PC-3 (cell line): Measurements from ENCODE around the gene BTBD2. TPM values are rescaled to one million over a fixed set of nuclear protein-coding genes. Genes with fewer than 3 reads are reported as not detected.

Experiments used
- ATAC-seq: fragments of 200-7000 bp; cut with Tn5 transposase; 2 replicates; pipeline ENCODE4 v1.9.1; 2020; ENCODE audit warnings: mild to moderate bottlenecking, moderate library complexity
- BruUV-seq: library from RNA; stranded (reverse); fragments of 400-500 nt; replicated peaks from 2 replicates; lab custom pipeline; 2021; lab: Mats Ljungman, UMichigan
- CTCF ChIA-PET: fragments of 300-600 bp; sonication (Branson Sonifier 250); formaldehyde crosslinking; loops from one replicate; lab custom pipeline; 2022; ENCODE audit warnings: antibody characterized with exemption; lab: Charles Lee
- POLR2A ChIA-PET: fragments of 300-600 bp; sonication (Branson Sonifier 250); formaldehyde crosslinking; loops from one replicate; lab custom pipeline; 2022; ENCODE audit warnings: antibody characterized with exemption; ENCODE audit not compliant: unreplicated experiment; lab: Charles Lee
- DNase-seq: peaks from one replicate; pipeline ENCODE4 v3.0.0-alpha.2; 2015
- H2AFZ ChIP-seq: fragments of 300-600 bp; sonication (generic); 2 replicates; pipeline ENCODE4 v1.6.0; 2016; ENCODE audit warnings: antibody characterized with exemption, low read length
- H3F3A ChIP-seq: fragments of 300-600 bp; sonication (generic); one replicate; pipeline ENCODE4 v1.6.0; 2017; ENCODE audit warnings: antibody characterized with exemption, low read length, control low read depth, mild to moderate bottlenecking; ENCODE audit not compliant: unreplicated experiment
- H3K27ac ChIP-seq: fragments of 300-600 bp; sonication (generic); 2 replicates; pipeline ENCODE4 v1.5.1; 2016; ENCODE audit warnings: mild to moderate bottlenecking, low read length
- H3K27me3 ChIP-seq: fragments of 300-600 bp; sonication (generic); 2 replicates; pipeline ENCODE4 v1.6.1; 2016; ENCODE audit warnings: low read length, mixed read lengths
- H3K36me3 ChIP-seq: fragments of 300-600 bp; sonication (generic); 2 replicates; pipeline ENCODE4 v1.6.1; 2016; ENCODE audit warnings: low read depth, mixed run types, low read length, mixed read lengths
- H3K4me1 ChIP-seq: fragments of 300-600 bp; sonication (generic); 2 replicates; pipeline ENCODE4 v1.5.1; 2016; ENCODE audit warnings: low read length; ENCODE audit not compliant: insufficient read depth
- H3K4me2 ChIP-seq: fragments of 300-600 bp; sonication (generic); 2 replicates; pipeline ENCODE4 v1.6.0; 2016; ENCODE audit warnings: low read length
- H3K4me3 ChIP-seq: fragments of 300-600 bp; sonication (generic); 2 replicates; pipeline ENCODE4 v1.5.1; 2016; ENCODE audit warnings: mild to moderate bottlenecking, low read length, mixed read lengths
- H3K79me2 ChIP-seq: fragments of 300-600 bp; sonication (generic); 2 replicates; pipeline ENCODE4 v1.6.1; 2017; ENCODE audit warnings: low read length, mixed read lengths
- H3K9ac ChIP-seq: fragments of 300-600 bp; sonication (generic); 2 replicates; pipeline ENCODE4 v1.6.0; 2016; ENCODE audit warnings: mild to moderate bottlenecking, low read length
- H3K9me2 ChIP-seq: fragments of 300-600 bp; sonication (generic); replicated peaks from 2 replicates; pipeline ENCODE4 v1.6.1; 2016; ENCODE audit warnings: mixed run types, low read length, mixed read lengths
- H3K9me3 ChIP-seq: fragments of 300-600 bp; sonication (generic); 2 replicates; pipeline ENCODE4 v1.6.1; 2016; ENCODE audit warnings: low read length, mixed read lengths
- H4K20me1 ChIP-seq: fragments of 300-600 bp; sonication (generic); 2 replicates; pipeline ENCODE4 v1.6.1; 2016; ENCODE audit warnings: low read length, mixed read lengths
- EZH2 ChIP-seq: fragments of 300-600 bp; sonication (generic); IDR thresholded peaks from one replicate; pipeline ENCODE4 v1.6.1; 2017; ENCODE audit warnings: antibody characterized with exemption, mild to moderate bottlenecking, low read length; ENCODE audit not compliant: unreplicated experiment
- EZH2phosphoT487 ChIP-seq: fragments of 300-600 bp; sonication (generic); IDR thresholded peaks from 2 replicates; pipeline ENCODE4 v1.6.1; 2018; ENCODE audit warnings: mild to moderate bottlenecking, antibody characterized with exemption, low read length, borderline replicate concordance
- intact Hi-C: fragments of 100-400 bp; cut with micrococcal nuclease; formaldehyde crosslinking; loops from 2 replicates; pipeline ENCODE4 v1.9.0; 2023
- total RNA-seq: library from RNA; depleted of rRNA; stranded (reverse); fragments of >200 nt; gene quantifications from 2 replicates; pipeline ENCODE4 v1.2.3, GENCODE V29; 2014
- TF ChIP-seq, protein P1 (sequence below): fragments of 300-600 bp; sonication (generic); conservative IDR thresholded peaks from 2 replicates; pipeline ENCODE4 v1.5.1; 2017; ENCODE audit warnings: antibody characterized with exemption, low read depth, mild to moderate bottlenecking, low read length

BTBD2 gene
- total RNA-seq, 1 experiment from 2014 or later: 72.0 TPM

- Histone ChIP-seq H3K9me2 (no peaks in the 10 kb centered on the region), H3K9ac (no peak overlapping the region), H3F3A (no peaks in the 10 kb centered on the region), H3K4me1 (peaks cover 24% of the 10 kb centered on the region), H3K4me2 (no peak overlapping the region), H3K9me3 (no peaks in the 10 kb centered on the region), H3K4me3 (no peak overlapping the region), H3K79me2 (peaks cover 44% of the 10 kb centered on the region), H2AFZ (no peak overlapping the region), H3K27me3 (no peaks in the 10 kb centered on the region), H4K20me1 (peaks cover 31% of the 10 kb centered on the region), H3K36me3 (peaks cover 2% of the 10 kb centered on the region; the same call in 1 of the 2 replicates), H3K27ac (no peak overlapping the region)
- DNase-seq: no peak
- CTCF ChIA-PET: no interaction called here
- TF ChIP-seq EZH2phosphoT487 (no peak), EZH2 (no peak)
- TF ChIP-seq, protein P1, sequence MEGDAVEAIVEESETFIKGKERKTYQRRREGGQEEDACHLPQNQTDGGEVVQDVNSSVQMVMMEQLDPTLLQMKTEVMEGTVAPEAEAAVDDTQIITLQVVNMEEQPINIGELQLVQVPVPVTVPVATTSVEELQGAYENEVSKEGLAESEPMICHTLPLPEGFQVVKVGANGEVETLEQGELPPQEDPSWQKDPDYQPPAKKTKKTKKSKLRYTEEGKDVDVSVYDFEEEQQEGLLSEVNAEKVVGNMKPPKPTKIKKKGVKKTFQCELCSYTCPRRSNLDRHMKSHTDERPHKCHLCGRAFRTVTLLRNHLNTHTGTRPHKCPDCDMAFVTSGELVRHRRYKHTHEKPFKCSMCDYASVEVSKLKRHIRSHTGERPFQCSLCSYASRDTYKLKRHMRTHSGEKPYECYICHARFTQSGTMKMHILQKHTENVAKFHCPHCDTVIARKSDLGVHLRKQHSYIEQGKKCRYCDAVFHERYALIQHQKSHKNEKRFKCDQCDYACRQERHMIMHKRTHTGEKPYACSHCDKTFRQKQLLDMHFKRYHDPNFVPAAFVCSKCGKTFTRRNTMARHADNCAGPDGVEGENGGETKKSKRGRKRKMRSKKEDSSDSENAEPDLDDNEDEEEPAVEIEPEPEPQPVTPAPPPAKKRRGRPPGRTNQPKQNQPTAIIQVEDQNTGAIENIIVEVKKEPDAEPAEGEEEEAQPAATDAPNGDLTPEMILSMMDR: no peak
- no peak for ATAC-seq
- POLR2A ChIA-PET: no interaction called here
- no TSS peak for BruUV-seq
- intact Hi-C loops: no loop called here
These were observed 29.4 kb upstream of the BTBD2 start for GRCh38 chr19:2044709-2045500.

DNA sequence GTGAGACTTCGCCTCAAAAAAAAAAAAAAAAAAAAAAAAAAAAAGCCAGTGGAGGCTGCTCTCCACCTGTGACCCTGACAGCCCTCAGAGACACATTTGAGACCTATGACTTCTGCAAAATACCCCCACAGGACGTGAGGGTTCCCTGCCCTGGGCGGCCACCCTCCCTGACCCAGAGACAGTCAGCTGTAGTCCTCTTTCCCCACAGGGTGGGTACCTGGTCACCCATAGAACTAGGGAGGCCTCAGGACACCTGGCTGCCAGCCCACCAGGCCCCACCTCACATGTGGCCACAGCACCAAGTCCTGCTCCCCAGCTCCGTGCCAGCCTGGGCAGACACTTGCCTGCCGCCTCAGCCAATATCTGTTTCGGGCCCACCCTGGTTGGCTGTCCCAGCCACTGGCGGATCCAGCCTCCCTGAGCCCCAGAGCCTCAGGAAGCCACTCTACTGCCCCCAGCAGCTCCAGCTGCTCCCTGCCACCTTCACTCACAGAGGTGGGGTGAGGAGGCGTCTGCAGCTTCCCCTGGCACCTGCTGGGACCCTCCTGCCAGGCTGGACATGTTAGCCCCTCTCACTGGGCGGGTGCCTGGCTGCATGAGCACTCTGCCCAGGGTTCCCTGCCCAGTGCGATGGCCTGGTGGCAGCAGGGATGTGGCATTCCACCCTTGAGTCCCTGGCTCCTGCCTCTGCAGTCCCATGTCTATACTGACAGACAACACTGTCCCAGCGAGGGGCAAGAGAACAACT lies 28.6 kb upstream of the BTBD2 start:
- H4K20me1 ChIP-seq: peaks cover 23% of the 10 kb centered on the region
- CTCF ChIA-PET: no interaction called here
- H3K27ac ChIP-seq: no peak overlapping the region

More for the DNA sequence above, 28.6 kb upstream of the BTBD2 start:
- Histone ChIP-seq H2AFZ (no peak overlapping the region), H3K9me3 (no peaks in the 10 kb centered on the region), H3K79me2 (peaks cover 36% of the 10 kb centered on the region), H3K4me1 (peaks cover 18% of the 10 kb centered on the region), H3K9me2 (no peaks in the 10 kb centered on the region), H3K9ac (no peak overlapping the region), H3F3A (no peaks in the 10 kb centered on the region), H3K4me3 (no peak overlapping the region), H3K36me3 (peaks cover 2% of the 10 kb centered on the region; the same call in 1 of the 2 replicates), H3K27me3 (no peaks in the 10 kb centered on the region), H3K4me2 (no peak overlapping the region)
- BruUV-seq: no TSS peak
- no peak for DNase-seq
- intact Hi-C loops: no loop called here
- TF ChIP-seq EZH2 (no peak), EZH2phosphoT487 (no peak)
- TF ChIP-seq, protein P1: no peak
- no peak for ATAC-seq
- POLR2A ChIA-PET: no interaction called here
